HPDE6-E6E7 (cell line): Measurements from ENCODE around the gene FNBP1.

Experiments
- DNase-seq: peaks from one replicate; pipeline ENCODE4 v3.0.0; 2011; ENCODE audit warnings: missing footprints; ENCODE audit errors: extremely low spot score

FNBP1 gene

GRCh38 chr9:129854588-129855110 is 188.3 kb downstream of the FNBP1 start:
- no peak for DNase-seq

DNA sequence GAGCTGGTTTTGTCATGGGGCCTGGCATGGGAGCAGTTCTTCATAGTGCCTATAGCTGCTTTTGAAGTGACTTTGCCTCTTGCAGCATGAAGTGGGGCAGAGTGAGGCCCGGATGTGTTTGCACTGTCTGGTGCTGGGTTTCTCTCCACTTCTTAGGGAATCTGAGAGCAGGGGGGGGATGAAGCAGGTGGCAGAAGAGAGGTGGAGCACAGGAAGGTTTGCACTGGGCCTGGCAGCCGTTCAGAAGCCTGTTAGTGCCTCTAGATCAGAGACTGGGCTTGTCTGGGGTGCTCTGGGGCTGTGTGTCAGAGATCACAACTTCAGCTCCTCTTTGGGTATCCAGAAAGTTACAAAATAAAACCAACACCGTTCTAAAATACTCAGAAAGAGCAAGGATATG is 189.4 kb downstream of the FNBP1 start:
- DNase-seq = no peak

DNA sequence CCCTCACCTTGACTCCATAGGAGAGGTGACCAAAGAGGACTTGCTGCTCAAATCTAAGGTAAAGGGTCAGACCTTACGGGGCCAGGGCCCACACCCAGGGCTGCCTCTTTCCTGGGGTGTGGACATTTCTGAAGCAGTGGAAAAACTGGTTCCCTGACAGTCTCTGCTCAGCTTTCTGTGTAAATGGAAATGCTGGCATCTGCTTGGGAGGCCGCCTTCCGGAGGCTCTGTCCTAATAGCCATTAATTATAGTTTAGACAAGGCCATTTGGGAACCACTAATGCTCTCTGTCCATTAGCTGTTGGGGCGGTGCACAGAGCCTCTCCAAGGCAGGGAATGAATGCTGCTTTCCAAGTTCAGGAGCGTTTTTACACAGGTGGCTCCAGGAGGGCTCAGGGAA is 190.4 kb downstream of the FNBP1 start:
- no peak for DNase-seq

DNA sequence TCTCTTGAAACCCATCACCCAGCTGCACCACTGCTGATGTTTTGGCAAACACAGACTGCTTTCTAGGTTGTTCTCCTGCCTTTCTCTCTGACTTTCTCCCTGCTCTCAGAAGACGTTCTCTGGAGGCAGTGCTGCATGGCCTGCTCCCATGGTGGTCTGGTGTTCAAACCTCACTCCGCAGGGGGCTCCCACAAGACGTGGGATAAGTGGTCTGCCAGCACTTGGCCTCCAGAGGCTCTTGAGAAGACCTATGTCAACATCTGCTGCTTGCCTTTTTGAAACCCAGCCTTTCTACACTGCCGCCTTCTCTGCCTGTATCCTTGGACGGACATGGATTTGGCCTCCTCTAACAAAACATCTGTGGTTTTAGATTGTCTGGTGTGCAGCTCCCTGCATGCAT is 191.2 kb downstream of the FNBP1 start:
- DNase-seq = no peak

GRCh38 chr9:129850821-129851550 is 192.0 kb downstream of the FNBP1 start:
- DNase-seq = no peak

DNA sequence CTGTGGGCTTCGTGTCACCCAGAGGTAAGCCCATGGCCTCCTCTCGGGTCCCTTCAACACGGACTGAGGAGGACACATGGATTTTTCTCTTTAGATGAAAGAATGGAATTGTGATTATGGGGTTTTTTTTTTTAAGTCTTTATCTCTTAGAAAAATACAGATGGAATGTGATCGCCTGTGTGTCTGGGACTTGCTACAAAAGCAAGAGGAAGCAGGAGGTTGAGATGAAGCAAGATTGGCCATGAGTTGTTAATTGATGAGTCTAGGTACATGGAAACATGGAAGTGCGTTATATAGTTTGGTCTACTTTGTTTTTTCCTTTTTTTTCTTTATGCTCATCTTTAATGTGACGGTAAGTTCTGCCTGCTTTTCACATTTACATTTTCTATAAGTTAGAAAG is 193.1 kb downstream of the FNBP1 start:
- no peak for DNase-seq

DNA sequence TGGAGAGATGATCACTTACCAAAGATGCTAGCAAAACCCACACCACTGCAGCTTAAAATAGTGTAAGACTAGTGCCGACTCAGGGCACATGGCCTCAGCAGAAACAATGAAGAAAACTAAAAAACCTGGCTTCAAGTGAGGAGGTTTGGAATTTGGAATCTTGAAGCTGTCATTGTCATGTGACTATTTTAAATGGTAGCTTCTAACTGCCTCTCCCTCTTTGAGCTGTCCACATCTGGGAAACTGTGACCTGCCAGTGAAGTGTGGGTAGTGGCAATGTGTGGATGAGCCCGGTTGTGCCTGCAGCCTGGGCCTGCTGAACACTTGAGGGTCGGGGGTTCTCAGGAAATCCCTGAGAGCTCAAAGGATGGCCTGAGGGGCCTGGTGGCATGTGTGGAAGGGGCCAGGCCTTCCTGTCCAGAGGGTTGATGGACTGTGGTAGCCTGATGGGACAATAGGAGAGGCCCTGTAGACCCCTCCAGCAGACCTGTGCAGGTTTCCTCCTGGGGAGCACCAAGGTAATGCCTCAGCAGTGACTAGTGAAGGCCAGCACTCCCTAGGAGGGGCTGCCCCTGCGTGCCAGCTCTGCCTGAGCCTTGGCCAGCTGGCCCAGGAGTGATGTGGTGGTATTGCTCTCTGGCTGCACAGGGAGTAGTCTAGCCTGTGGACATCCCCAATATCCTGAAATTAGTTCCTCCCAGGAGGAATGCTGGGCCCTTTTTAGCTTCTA is 194.1 kb downstream of the FNBP1 start:
- no peak for DNase-seq

DNA sequence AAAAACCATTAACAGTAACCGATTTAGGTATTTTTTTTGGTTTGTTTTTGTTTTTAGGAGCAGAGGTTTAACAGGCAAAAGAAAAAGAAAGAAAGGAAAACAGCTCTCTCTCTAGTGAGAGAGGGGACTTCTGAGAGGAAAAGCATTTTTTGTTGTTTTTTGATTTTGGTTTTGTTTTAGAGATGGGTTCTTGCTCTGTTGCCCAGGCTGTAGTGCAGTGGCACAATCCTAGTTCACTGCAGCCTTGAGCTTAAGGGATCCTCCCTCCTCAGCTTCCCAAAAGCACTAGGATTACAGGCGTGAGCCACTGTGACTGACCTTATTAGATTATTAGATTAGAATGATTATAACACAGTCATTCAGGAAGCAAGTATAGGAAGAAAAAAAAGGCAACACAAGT is 197.6 kb downstream of the FNBP1 start:
- no peak for DNase-seq

GRCh38 chr9:129841071-129841470 is 201.9 kb downstream of the FNBP1 start:
- DNase-seq = no peak

GRCh38 chr9:129840034-129840433 is 203.0 kb downstream of the FNBP1 start:
- DNase-seq = no peak

DNA sequence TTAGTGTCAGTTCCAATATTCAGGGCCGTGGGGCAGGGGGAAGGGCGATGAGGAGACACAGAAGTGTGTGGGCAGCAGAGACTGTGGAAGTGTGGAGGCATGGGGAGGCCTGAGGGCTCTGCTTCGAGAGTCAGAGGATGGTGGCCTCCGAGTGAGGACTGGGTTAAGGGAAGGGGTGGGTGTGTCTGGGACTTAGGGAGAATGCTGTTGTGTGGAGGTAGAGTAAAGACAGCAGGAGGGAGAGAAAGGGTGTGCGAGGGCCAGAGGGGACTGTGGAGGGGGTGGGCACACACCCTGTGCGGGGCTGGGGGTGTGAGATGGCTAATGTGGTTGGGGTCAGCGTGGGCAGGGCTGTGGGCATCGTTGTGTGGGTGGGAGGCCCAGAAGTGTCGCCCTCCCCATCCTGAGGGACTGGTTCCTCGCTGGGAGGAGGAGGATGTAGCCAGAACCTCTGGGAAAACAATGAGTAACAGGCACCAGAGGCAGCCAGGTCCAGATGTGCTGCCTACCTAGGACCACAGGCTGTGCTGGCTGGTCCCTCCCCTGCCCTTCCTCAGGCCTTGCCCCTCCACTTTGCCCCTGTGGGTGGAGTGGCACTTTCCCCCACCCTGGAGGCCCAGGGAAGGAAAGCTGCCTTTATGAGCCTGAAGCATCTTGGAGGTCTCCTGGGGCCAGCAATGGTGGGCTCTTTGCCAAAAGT is 203.5 kb downstream of the FNBP1 start:
- DNase-seq = no peak

DNA sequence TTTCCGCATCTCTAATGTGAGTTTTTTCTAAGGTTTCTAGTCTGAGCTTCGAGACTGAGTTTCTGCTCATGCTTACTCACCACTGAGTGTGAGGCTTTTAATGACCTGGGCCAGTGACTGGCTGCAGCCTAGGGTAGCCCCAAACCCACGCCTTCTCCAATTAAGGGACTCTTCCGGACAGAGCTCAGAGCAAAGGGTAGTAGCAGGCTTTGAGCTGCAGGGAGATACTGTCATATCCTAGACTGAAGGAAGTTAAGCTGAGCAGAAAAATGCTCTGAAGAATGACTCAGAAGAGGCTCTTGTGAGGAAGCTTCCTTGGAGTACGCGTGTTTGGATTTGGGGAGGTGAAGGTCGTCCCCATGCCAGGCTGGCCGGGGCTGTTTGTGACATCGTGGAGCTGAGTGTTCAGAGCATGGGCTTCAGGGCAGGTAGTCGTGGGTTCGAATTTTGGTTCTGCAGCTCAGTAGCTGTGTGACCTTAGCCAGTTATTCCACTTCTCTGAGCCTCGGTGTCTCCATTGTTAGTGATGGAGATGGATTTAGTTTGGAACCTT is 204.2 kb downstream of the FNBP1 start:
- DNase-seq = peak; percentile 79
